GM12878 (cell line): ENCODE data around the gene VARS1. TPM values are rescaled to one million over a fixed set of nuclear protein-coding genes. Genes with fewer than 3 reads are reported as not detected.

ENCODE experiments used
- ATAC-seq: fragments of 200-7000 bp; cut with Tn5 transposase; 3 replicates; pipeline ENCODE4 v1.9.1; 2020; ENCODE audit warnings: mild to moderate bottlenecking, moderate library complexity
- BruUV-seq: library from RNA; stranded (reverse); fragments of 400-500 nt; replicated peaks from 2 replicates; lab custom pipeline; 2021; lab: Mats Ljungman, UMichigan
- CTCF ChIA-PET: fragments of 300-600 bp; sonication (Branson Sonifier 250); formaldehyde crosslinking; extraction: SDS; loops from one replicate; lab custom pipeline; 2021; ENCODE audit warnings: inconsistent platforms; lab: Yijun Ruan, JAX
- POLR2A ChIA-PET: fragments of 350-600 bp; formaldehyde crosslinking; extraction: SDS; loops from one replicate; lab custom pipeline; 2021; ENCODE audit warnings: inconsistent platforms; lab: Charles Lee
- RAD21 ChIA-PET: fragments of 300-600 bp; sonication (Branson Sonifier 250); formaldehyde crosslinking; loops from one replicate; lab custom pipeline; 2023; ENCODE audit warnings: antibody characterized with exemption; ENCODE audit not compliant: unreplicated experiment; lab: Charles Lee
- SMC1A ChIA-PET: fragments of 300-600 bp; sonication (Branson Sonifier 250); formaldehyde crosslinking; loops from one replicate; lab custom pipeline; 2023; ENCODE audit not compliant: unreplicated experiment, uncharacterized antibody; lab: Charles Lee
- DNase-seq: peaks from one replicate; pipeline ENCODE4 v3.0.0-alpha.2; 2011; ENCODE audit warnings: low read depth, low spot score
- FAIRE-seq: peaks from 3 replicates; lab custom pipeline; 2011; peaks lifted over from hg19 to GRCh38; lab: Jason Lieb, UNC
- H2AFZ ChIP-seq: 2 replicates; pipeline ENCODE4 v1.6.0; 2011; ENCODE audit warnings: low read depth, low read length, control low read depth; ENCODE audit not compliant: control insufficient read depth
- H3K27ac ChIP-seq: 2 replicates; pipeline ENCODE4 v1.5.1; 2011; ENCODE audit warnings: control low read depth; ENCODE audit not compliant: control insufficient read depth, insufficient read depth
- H3K27me3 ChIP-seq, 2 experiments: replicated peaks in 1 of 2; 2 replicates each; pipeline versions ENCODE4 v1.6.0 to v1.6.1; 2011; ENCODE audit warnings: low read length in 1 of 2; ENCODE audit not compliant: control insufficient read depth in 2 of 2, insufficient read depth in 2 of 2
- H3K36me3 ChIP-seq, 2 experiments: 2 replicates each; pipeline ENCODE4 v1.5.1; 2011; ENCODE audit warnings: low read length in 1 of 2; ENCODE audit not compliant: control insufficient read depth in 2 of 2, insufficient read depth in 2 of 2
- H3K4me1 ChIP-seq: 2 replicates; pipeline ENCODE4 v1.6.1; 2011; ENCODE audit warnings: mild to moderate bottlenecking, low read length, moderate library complexity, mixed read lengths; ENCODE audit not compliant: control insufficient read depth, insufficient read depth
- H3K4me2 ChIP-seq: 2 replicates; pipeline ENCODE4 v1.6.0; 2011; ENCODE audit warnings: control low read depth; ENCODE audit not compliant: control insufficient read depth, insufficient read depth
- H3K4me3 ChIP-seq: fragments of 200-600 bp; sonication (generic); 2 replicates; pipeline ENCODE4 v1.5.1; 2016
- H3K79me2 ChIP-seq: 2 replicates; pipeline ENCODE4 v1.6.0; 2011; ENCODE audit warnings: low read length; ENCODE audit not compliant: control insufficient read depth, insufficient read depth
- H3K9ac ChIP-seq: 2 replicates; pipeline ENCODE4 v1.8.0; 2011; ENCODE audit warnings: low read length, control low read depth, mixed read lengths; ENCODE audit not compliant: control insufficient read depth, insufficient read depth
- H3K9me3 ChIP-seq: replicated peaks from 3 replicates; pipeline ENCODE4 v1.5.1; 2011; ENCODE audit warnings: mild to moderate bottlenecking, low read length; ENCODE audit not compliant: control insufficient read depth, insufficient read depth
- H4K20me1 ChIP-seq: 2 replicates; pipeline ENCODE4 v1.6.0; 2011; ENCODE audit not compliant: control insufficient read depth, insufficient read depth
- BCLAF1 ChIP-seq: fragments of 450-650 bp; IDR thresholded peaks from 2 replicates; pipeline ENCODE4 v1.6.1; 2017; ENCODE audit warnings: antibody characterized with exemption, mild to moderate bottlenecking, moderate library complexity
- GABPA ChIP-seq: IDR thresholded peaks from 2 replicates; pipeline ENCODE4 v1.6.1; 2014; ENCODE audit warnings: antibody characterized with exemption, low read depth, mild to moderate bottlenecking, inconsistent platforms
- HDAC2 ChIP-seq: fragments of 200-600 bp; sonication (generic); IDR thresholded peaks from 2 replicates; pipeline ENCODE4 v1.6.1; 2017
- HSF1 ChIP-seq: fragments of 150-350 bp; IDR thresholded peaks from 2 replicates; pipeline ENCODE4 v1.6.1; 2014; ENCODE audit warnings: mild to moderate bottlenecking, low read depth, low read length
- JUND ChIP-seq: IDR thresholded peaks from 2 replicates; pipeline ENCODE4 v1.6.1; 2012; ENCODE audit warnings: low read depth, mild to moderate bottlenecking, low read length, improper control_type of control experiment, moderate library complexity
- LARP7 ChIP-seq: fragments of 450-650 bp; IDR thresholded peaks from 2 replicates; pipeline ENCODE4 v1.6.1; 2017; ENCODE audit warnings: mild to moderate bottlenecking
- PAX8 ChIP-seq: fragments of 450-650 bp; IDR thresholded peaks from 2 replicates; pipeline ENCODE4 v1.6.1; 2017; ENCODE audit warnings: mild to moderate bottlenecking, moderate library complexity
- PML ChIP-seq: IDR thresholded peaks from 2 replicates; pipeline ENCODE4 v1.6.1; 2012; ENCODE audit warnings: low read length, inconsistent platforms
- POLR2A ChIP-seq: IDR thresholded peaks from 2 replicates; pipeline ENCODE4 v1.6.1; 2011; ENCODE audit warnings: low read depth, mild to moderate bottlenecking, low read length
- POLR2AphosphoS2 ChIP-seq: IDR thresholded peaks from 2 replicates; pipeline ENCODE4 v1.6.1; 2011; ENCODE audit warnings: low read depth, mild to moderate bottlenecking, low read length, improper control_type of control experiment, moderate library complexity
- POLR2AphosphoS5 ChIP-seq: IDR thresholded peaks from 2 replicates; pipeline ENCODE4 v1.6.1; 2011; ENCODE audit warnings: mild to moderate bottlenecking, low read length, inconsistent platforms
- SP1 ChIP-seq: IDR thresholded peaks from one replicate; pipeline ENCODE4 v1.6.1; 2011; ENCODE audit warnings: low read depth, low read length
- STAT1 ChIP-seq: fragments of 450-650 bp; conservative IDR thresholded peaks from 2 replicates; pipeline ENCODE4 v1.6.1; 2014; ENCODE audit warnings: antibody characterized with exemption, mild to moderate bottlenecking
- TAF1 ChIP-seq: IDR thresholded peaks from 2 replicates; pipeline ENCODE4 v1.6.1; 2011; ENCODE audit warnings: mild to moderate bottlenecking, low read depth, low read length, borderline replicate concordance
- WGBS: methylation state at CpG from one replicate; pipeline ENCODE4 v1.1.6; 2016; ENCODE audit warnings: low lambda C conversion rate; ENCODE audit not compliant: insufficient replicate concordance, insufficient coverage; ENCODE audit errors: missing lambda C conversion rate; 5-methylcytosine and 5-hydroxymethylcytosine counted together
- in situ Hi-C: fragments of 300-500 bp; cut with MboI; formaldehyde crosslinking; loops from 9 replicates; pipeline ENCODE4 v1.14.3; 2018; ENCODE audit warnings: mixed read lengths
- intact Hi-C: fragments of 100-400 bp; cut with micrococcal nuclease; formaldehyde crosslinking; loops from one replicate; pipeline ENCODE4 v1.14.2; 2022; ENCODE audit not compliant: unreplicated experiment
- polyA plus RNA-seq, 11 experiments: library from polyadenylated mRNA; depleted of rRNA in 4 of 11; unstranded in 6 of 11; stranded (reverse) in 5 of 11; fragments of >200 nt; fragmentation: Nextera tagmentation in 4 of 11; fragmentation: Illumina TruSeq in 1 of 11; extraction: Ambion mirVana in 4 of 11; extraction: Trizol in 1 of 11; gene quantifications; 1 replicate in 1 of 11; 2 replicates in 10 of 11; pipeline versions ENCODE4 v1.2.1 to v1.2.3, GENCODE V29; 2011 to 2016; ENCODE audit warnings: inconsistent platforms in 2 of 11, missing spikeins in 2 of 11, low read depth in 1 of 11
- total RNA-seq, 4 experiments: library from RNA; depleted of rRNA in 3 of 4; stranded (reverse); fragments of >200 nt in 3 of 4; fragmentation: Illumina TruSeq in 1 of 4; extraction: Trizol in 1 of 4; gene quantifications; 2 replicates each; pipeline versions ENCODE4 v1.2.1 to v1.2.3, GENCODE V29; 2013 to 2021
- TF ChIP-seq, protein P1 (sequence below): fragments of 450-650 bp; IDR thresholded peaks from 2 replicates; pipeline ENCODE4 v1.6.1; 2018; ENCODE audit warnings: mild to moderate bottlenecking, low read depth, moderate library complexity; ENCODE audit not compliant: partially characterized antibody
- TF ChIP-seq, protein P2 (sequence below): IDR thresholded peaks from 2 replicates; pipeline ENCODE4 v1.6.1; 2011; ENCODE audit warnings: low read depth, low read length, improper control_type of control experiment, borderline replicate concordance

VARS1 gene
- total and polyA plus RNA-seq, 10 of the 15 experiments (the other 5 are each of a cell fraction or from before 2014, with no cell fraction given) = 1.2 to 243 (median 80.7) TPM

- in situ Hi-C loops = no loop called here
- peaks cover 2% of the 10 kb centered on the region for H3K79me2 ChIP-seq
- no peak; the same call in 1 of the 2 replicates for TF ChIP-seq POLR2AphosphoS2
- TF ChIP-seq BCLAF1 = no peak
- TF ChIP-seq SP1 = no peak
- TF ChIP-seq LARP7 = peak; percentile 11; the same call in 1 of the 2 replicates
- no peak for TF ChIP-seq POLR2AphosphoS5
- TF ChIP-seq, protein P1, sequence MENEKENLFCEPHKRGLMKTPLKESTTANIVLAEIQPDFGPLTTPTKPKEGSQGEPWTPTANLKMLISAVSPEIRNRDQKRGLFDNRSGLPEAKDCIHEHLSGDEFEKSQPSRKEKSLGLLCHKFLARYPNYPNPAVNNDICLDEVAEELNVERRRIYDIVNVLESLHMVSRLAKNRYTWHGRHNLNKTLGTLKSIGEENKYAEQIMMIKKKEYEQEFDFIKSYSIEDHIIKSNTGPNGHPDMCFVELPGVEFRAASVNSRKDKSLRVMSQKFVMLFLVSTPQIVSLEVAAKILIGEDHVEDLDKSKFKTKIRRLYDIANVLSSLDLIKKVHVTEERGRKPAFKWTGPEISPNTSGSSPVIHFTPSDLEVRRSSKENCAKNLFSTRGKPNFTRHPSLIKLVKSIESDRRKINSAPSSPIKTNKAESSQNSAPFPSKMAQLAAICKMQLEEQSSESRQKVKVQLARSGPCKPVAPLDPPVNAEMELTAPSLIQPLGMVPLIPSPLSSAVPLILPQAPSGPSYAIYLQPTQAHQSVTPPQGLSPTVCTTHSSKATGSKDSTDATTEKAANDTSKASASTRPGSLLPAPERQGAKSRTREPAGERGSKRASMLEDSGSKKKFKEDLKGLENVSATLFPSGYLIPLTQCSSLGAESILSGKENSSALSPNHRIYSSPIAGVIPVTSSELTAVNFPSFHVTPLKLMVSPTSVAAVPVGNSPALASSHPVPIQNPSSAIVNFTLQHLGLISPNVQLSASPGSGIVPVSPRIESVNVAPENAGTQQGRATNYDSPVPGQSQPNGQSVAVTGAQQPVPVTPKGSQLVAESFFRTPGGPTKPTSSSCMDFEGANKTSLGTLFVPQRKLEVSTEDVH = no peak
- TF ChIP-seq POLR2A = peak; percentile 7; the same call in 1 of the 2 replicates
- TF ChIP-seq JUND = no peak
- no peak for TF ChIP-seq TAF1
- TF ChIP-seq, protein P2, sequence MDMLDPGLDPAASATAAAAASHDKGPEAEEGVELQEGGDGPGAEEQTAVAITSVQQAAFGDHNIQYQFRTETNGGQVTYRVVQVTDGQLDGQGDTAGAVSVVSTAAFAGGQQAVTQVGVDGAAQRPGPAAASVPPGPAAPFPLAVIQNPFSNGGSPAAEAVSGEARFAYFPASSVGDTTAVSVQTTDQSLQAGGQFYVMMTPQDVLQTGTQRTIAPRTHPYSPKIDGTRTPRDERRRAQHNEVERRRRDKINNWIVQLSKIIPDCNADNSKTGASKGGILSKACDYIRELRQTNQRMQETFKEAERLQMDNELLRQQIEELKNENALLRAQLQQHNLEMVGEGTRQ = no peak
- no peak for TF ChIP-seq PML
- no peak for TF ChIP-seq GABPA
- TF ChIP-seq PAX8 = no peak
- no peak for TF ChIP-seq STAT1
- no peak for TF ChIP-seq HDAC2
- TF ChIP-seq HSF1 = peak; percentile 98
Measured at GRCh38 chr6:31822036-31822821, 26.7 kb upstream of the VARS1 start.

More at GRCh38 chr6:31822036-31822821, 26.7 kb upstream of the VARS1 start:
- ATAC-seq = peak; percentile 56
- TSS peak; percentile 89 for BruUV-seq
- H3K27me3 ChIP-seq = no peaks in the 10 kb centered on the region
- POLR2A ChIA-PET = interaction anchor here (0.5 to 11.3 kb wide), 15 partner anchors 9 to 271 kb away, joined by 3 to 158 read pairs (median 4); partner anchors contain the start of genes ABHD16A, CLIC1, GPANK1 and HSPA1A
- peak overlapping the region; percentile 50 for H3K27ac ChIP-seq
- no peaks in the 10 kb centered on the region for H3K9me3 ChIP-seq
- no peaks in the 10 kb centered on the region for H3K36me3 ChIP-seq
- CTCF ChIA-PET = interaction anchor here (0.6 to 2.0 kb wide), 11 partner anchors 9 to 84 kb away, joined by 3 to 8 read pairs (median 4); partner anchors contain the start of genes MSH5, NEU1 and VARS1
- H3K9ac ChIP-seq = peak overlapping the region; percentile 86
- DNase-seq = no peak
- no peaks in the 10 kb centered on the region for H4K20me1 ChIP-seq
- H2AFZ ChIP-seq = peak overlapping the region; percentile 88
- peak overlapping the region; percentile 58 for H3K4me2 ChIP-seq
- intact Hi-C loops = loop anchor here (10.0 kb wide), 1 partner anchor 47 kb away; the partner anchor contains the start of gene VWA7
- peak overlapping the region; percentile 78 for H3K4me3 ChIP-seq
- peaks cover 14% of the 10 kb centered on the region for H3K4me1 ChIP-seq
- RAD21 ChIA-PET = interaction anchor here (0.6 to 1.9 kb wide), 13 partner anchors 9 to 92 kb away, joined by 3 to 10 read pairs (median 6); partner anchors contain the start of genes CLIC1, LSM2, MSH5 and NEU1
- FAIRE-seq = no peak
- SMC1A ChIA-PET = interaction anchor here (0.6 to 2.5 kb wide), 12 partner anchors 9 to 119 kb away, joined by 3 to 13 read pairs (median 4); partner anchors contain the start of genes ABHD16A and LSM2
- WGBS = 1% methylated on average over 18 of the region's 25 CpGs
